NCI-H2107 treated with DMSO at 0.1 percent for 48 hours (cell line): ENCODE results near the gene DOK4.
A peak's percentile ranks its signal among the peaks of the same experiment; 100 is the strongest.

Experiments used
- DNase-seq: peaks from one replicate; lab custom pipeline; 2025; ENCODE audit not compliant: unreplicated experiment; lab: John Stamatoyannopoulos, UW

Gene DOK4

GRCh38 chr16:57485916-57486857 is at the start of gene DOK4:
Gene DOK4 (minus strand): TSS chr16:57486493. CDS start chr16:57479507, 6,986 bp downstream.
- DNase-seq: no peak

GRCh38 chr16:57535680-57536305 is 49.5 kb upstream of the DOK4 start:
- DNase-seq: peak; percentile 39

DNA sequence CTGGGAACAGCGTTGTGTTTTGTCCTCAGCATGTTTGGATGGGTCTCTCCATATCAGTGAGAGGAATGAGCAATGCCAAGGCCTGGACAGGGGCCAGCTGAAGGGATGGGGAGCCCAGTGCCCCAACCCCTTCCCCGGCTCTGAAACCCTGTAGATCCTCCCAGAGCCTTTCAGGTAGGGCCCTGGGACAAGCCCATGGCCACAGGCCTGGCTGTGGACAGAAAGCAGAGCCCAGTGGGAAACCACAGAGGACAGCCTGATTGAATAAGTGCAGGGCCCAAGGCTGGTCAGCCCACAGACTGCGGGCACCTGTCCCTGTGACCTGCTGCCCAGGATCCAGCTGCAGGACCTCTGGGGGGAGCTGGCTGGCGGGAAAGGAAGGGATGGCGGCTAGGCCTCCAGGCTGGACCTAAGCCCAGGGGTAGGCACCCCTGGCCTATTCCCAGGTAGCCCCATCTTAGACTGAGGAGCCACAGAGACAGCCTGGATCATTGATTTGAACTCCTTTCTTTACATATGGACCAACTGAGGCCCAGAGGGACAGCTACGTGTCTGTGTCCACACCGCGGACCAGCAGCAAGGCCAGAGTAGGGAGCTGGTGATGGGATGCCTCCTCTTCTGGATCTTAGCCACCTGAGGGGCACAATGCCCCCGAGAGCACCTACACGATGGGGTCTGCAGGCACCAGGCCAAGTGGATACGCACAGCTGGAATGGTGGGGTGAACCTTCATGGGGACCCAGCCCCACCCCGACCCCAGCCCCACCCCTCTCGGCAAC is 48.8 kb upstream of the DOK4 start:
- DNase-seq: no peak

GRCh38 chr16:57534337-57534880 is 48.1 kb upstream of the DOK4 start:
- DNase-seq: no peak

DNA sequence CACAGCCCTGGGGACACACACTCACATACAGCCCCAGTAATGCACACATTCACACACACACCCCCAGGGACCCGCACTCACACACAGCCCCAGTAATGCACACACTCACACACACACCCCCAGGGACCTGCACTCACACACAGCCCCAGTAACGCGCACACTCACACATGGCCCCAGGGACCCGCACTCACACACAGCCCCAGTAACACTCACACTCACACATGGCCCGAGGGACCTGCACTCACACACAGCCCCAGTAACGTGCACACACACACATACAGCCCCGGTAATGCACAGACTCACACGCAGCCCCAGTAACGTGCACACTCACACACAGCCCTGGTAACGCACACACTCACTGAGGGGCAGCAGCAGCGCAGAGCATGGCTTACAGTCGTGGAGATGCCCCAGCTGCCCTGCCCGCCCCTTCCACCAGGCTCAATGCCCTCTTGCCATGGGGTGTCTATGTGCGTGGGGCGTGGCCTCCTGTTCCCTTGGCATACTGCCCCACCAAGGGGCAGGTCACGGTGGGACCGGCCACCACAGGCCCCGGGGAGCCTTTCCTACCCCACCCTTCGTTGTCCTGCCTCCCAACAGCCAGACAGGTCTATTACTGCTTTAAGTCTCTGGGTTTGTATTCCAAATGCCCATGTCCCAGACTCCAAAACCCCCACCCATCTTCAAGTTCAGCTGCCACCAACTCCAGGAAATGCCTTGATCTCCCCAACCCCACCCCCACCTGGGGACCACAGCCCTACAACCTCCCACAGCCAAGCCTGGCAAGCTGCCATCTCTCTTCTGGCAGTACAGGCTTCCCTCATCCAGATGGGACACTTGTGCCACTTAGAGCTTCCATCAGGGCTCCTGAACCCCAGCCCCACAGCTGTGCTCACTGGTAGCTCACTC is 47.4 kb upstream of the DOK4 start:
- DNase-seq: no peak

DNA sequence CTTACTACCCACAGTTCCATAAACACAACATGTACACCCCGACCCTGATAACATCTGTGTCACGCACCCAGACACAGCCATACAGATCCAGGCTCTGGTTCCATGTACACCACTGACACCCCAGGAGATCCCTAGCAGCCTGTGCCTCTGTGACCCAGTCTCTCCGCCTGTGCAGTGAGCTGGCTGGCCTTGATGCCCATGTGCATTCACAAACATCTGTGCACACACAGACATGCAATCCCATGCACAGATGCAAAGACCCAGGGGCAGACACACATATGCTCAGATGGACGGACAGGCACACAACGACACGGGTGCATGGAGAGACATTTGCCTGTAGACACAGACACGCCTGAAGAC is 46.0 kb upstream of the DOK4 start:
- no peak for DNase-seq

DNA sequence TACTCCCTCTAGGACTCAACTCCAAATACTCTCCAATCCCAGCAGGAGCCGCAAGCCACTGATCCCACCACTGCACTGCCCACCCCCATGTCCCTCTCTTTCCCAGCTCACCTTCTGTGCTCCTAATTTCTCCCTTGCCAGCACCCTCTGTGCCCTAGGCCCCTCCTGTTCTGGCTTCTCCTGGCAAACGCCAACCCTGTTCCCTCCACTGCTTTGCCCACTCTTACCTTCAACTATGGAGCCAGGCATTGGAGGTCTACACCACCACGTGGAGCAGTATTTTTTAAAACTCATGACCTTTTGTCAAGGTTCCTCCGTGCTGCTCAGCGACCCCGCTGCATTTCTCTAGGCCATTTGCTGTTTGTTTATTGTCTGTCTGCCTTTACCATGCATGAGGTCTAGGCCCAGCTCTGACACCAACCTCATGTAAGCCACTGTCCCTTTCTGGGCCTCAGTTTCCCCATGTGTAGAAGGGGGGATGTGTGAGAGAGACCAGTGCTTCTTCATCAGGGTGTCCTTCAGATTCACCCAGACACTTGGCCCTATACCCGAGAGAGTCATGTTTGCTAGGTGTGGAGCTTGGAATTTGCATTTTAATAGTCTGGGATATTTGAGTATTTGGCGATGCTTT is 45.5 kb upstream of the DOK4 start:
- DNase-seq: no peak

GRCh38 chr16:57531253-57531575 is 44.9 kb upstream of the DOK4 start:
- DNase-seq: no peak

DNA sequence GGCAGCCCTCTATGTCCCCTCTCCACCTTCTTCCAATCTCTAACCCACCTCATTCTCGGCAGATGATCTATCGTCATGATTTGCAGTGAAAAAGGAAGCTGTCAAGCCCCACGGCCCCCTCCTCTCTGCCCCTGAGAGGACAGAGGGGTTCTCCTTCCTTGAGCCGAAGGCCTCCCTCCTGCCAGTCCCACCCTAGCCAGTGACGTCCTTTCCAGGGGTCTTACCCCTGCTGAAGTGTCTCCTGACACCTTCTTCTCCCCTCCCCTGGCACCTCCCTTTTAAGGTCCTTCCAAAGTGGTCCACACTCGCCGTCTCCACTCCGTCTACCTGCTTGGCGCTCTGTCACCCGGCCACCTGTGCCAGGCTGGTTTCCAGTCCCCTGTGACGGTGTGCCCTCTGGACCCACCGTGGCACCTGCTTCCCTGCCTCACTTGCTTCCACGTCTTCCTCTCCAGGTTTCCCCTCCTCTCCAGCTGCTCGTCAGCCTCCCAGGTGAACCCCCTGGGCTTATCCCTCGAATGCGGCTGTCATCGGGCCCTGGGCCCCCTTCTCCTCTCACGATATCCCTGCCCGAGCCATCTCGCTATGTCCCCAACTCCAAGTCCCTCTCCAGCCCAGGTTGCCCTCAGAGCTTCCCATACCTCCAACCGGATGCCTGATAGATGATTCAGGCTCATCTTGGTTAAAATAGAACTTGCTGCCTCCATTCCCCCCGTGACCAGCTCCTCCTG is 44.4 kb upstream of the DOK4 start:
- DNase-seq: no peak

DNA sequence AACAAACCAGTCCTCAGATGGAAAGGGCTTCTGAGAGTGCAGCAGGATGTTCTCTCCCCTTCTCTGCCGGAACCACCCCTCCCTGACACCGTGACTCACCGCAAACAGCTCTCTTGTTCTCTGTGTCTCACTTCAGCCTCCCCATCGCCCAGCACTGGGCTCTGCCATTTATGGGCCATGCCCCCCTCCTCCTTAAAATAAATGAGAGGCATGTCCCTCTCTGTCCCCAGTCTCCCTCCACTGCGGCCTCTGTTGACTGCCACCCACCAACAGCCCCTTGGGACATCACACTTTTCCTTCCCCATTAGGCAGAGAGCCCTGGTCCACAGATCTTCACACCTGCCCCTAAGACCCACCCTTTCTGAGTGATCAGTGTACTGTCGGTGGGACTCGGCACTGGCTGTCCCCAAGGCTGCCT is 43.8 kb upstream of the DOK4 start:
- DNase-seq: no peak

DNA sequence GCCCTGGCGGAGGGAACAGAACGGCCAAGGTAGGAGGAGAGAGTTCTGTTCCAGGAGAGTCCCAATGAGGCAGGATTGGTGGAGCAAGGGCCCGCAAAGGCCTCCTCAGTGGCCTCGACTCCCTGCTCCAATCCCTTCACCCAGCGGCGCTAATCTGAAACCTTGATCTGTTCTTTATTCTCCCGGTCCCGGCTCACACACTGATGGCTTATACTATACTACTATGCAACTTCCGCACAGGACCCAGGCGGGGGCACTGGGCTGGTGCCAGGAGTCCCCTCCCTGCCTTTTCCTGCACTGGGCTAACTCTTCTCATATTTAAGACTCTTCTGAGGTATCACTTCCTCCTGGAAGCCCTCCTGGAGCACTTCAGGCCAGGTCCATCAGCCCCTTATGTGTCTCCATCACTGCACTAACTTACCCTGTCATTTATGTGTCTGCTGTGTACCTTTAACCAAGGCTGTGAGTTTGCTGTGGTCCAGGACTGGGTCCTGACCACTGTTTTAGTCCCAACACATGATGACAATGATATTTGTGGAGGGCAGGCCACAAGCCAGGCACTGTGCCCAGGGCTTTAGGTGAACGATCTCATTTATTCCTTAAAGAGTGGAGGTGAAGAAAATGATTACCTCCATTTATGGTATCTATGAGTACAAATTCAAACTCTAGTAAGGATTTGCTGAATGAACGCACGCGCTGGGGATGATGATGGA is 43.3 kb upstream of the DOK4 start:
- no peak for DNase-seq

DNA sequence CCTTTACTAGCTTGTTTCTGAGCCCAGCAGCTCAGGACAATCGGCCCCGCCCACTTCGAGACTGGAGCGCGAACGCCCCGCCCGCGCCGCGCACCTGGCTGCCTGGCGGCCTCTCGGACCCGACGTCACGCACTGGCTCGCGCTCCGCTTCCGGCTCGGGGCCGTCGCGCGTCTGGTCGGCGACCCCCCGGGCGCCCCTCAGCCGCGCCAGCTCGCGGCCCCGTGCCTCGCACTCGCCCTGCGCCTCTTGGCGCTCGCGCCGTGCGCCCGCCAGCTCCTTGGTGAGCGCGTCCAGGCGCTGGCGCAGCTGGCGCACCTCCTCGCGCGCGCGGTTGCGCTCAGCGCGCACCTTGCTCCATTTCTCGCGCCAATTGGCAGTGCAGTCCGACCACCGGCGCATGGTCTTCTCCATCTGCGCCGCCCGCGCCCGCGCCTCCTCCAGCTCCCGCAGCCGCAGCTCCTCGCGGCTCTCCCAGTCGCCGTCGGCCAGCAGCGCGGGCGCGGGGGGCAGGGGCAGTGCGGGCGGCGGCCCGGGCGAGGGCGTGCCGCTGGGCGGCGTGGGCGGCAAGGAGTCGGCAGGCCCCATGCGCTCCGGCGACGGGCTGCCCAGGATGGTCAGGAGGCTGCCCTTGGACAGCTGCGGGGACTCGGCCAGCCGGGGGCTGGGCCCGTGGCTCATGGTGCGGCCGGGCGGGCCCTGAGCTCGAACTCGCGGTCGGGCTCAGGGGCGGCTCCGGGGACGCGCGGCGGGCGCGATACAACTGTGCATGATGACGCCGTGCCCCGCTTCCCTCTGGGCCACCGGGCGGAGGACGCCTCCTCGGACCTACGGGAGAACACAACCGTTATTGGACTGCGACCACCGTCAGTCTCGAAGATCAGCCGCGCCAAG is 42.5 kb upstream of the DOK4 start:
- DNase-seq: no peak

DNA sequence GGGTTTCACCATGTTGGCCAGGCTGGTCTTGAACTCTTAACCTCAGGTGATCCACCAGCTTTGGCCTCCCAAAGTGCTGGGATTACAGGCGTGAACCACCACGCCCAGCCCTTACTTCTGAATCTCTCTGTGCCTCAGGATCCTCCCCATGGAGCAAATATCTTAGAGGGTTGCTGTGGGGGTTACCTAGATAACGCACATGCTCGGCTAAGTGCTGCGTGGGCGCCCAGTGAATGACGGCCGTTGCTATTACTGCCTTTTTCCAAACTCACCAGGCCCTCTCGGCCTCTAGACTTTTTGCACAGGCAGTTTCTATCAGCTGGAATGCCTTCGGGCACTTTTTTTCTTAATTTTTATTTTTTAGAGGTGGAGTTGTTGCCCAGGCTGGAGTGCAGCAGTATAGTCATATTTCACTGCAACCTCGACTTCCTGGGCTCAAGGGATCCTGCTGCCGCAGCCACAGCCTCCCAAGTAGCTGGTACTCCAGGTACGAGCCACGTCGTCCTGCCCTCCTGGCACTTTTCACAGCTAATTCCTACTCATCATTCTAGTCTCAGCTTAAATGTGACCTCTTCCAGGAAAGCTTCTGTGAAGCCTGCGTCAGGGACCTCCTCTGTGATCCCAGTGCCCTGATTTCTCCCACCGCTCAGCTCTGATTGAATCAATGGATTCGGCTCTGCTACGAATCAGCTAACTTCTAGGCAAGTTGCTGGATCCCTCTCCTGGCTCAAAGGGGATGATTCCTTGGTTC is 41.5 kb upstream of the DOK4 start:
- DNase-seq: no peak

GRCh38 chr16:57527027-57527426 is 40.7 kb upstream of the DOK4 start:
- no peak for DNase-seq

DNA sequence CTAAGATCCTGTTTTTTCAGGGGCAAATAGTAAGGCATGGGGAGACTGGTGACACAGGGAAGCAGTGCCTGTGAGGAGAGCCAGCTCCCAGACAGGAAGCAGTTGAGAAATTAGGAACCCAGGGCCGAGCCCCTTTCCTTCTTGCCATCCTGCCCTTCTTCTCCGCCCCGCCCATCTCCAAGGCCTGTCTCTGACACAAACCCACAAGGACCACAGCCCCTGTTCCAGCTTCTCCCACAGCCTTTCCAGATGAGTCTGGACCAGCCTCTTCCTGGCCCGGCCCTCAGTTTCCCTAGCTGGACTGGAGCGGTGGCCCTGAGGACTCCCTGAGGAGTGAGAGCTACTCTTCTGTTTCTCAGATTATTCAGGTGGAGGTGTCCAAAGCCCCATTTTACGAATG is 40.2 kb upstream of the DOK4 start:
- DNase-seq: no peak

GRCh38 chr16:57525761-57526160 is 39.5 kb upstream of the DOK4 start:
- DNase-seq: no peak

- DNase-seq: no peak
These were observed 36.7 kb upstream of the DOK4 start for GRCh38 chr16:57522960-57523359.
